ENCODE data around the gene NOS1. TPM values are rescaled to one million over a fixed set of nuclear protein-coding genes. Genes with fewer than 3 reads are reported as not detected.

Gene NOS1
- total RNA-seq, 1 donor from 2014 or later: 0.07 TPM

GRCh38 chr12:117312770-117313169, 48.7 kb downstream of the NOS1 start:
- Mint-ChIP-seq H3K27ac (ENCODE audit: unreplicated experiment) (no peak overlapping the region), H3K27me3 (ENCODE audit: low read depth) (peaks cover 10% of the 10 kb centered on the region), H3K4me1 (no peaks in the 10 kb centered on the region), H3K36me3 (ENCODE audit: low read depth) (no peaks in the 10 kb centered on the region), H3K9me3 (peaks cover 3% of the 10 kb centered on the region), H3K4me3 (no peak overlapping the region)
- no peak for TF ChIP-seq CTCF (conservative IDR thresholded peaks at IDR 0.05)
- DNase-seq (ENCODE audit: low read depth, low spot score): no peak

GRCh38 chr12:117309276-117309925, 52.0 kb downstream of the NOS1 start:
- no peak overlapping the region for H3K4me3 Mint-ChIP-seq
- no peaks in the 10 kb centered on the region for H3K4me1 Mint-ChIP-seq
- no peak for DNase-seq (ENCODE audit: low read depth, low spot score)
- no peak for TF ChIP-seq CTCF (conservative IDR thresholded peaks at IDR 0.05)
- H3K36me3 Mint-ChIP-seq (ENCODE audit: low read depth): no peaks in the 10 kb centered on the region
- peak overlapping the region; percentile 31 for H3K27ac Mint-ChIP-seq (ENCODE audit: unreplicated experiment)
- peaks cover 8% of the 10 kb centered on the region for H3K27me3 Mint-ChIP-seq (ENCODE audit: low read depth)
- H3K9me3 Mint-ChIP-seq: no peaks in the 10 kb centered on the region

GRCh38 chr12:117300174-117300573, 61.3 kb downstream of the NOS1 start:
- H3K27me3 Mint-ChIP-seq (ENCODE audit: low read depth): peaks cover 10% of the 10 kb centered on the region
- no peak overlapping the region for H3K27ac Mint-ChIP-seq (ENCODE audit: unreplicated experiment)
- peaks cover 3% of the 10 kb centered on the region for H3K9me3 Mint-ChIP-seq
- no peaks in the 10 kb centered on the region for H3K36me3 Mint-ChIP-seq (ENCODE audit: low read depth)
- H3K4me1 Mint-ChIP-seq: no peaks in the 10 kb centered on the region
- no peak for TF ChIP-seq CTCF (conservative IDR thresholded peaks at IDR 0.05)
- no peak overlapping the region for H3K4me3 Mint-ChIP-seq
- DNase-seq (ENCODE audit: low read depth, low spot score): no peak

- H3K4me3 Mint-ChIP-seq: no peak overlapping the region
- H3K4me1 Mint-ChIP-seq: no peaks in the 10 kb centered on the region
- TF ChIP-seq CTCF (conservative IDR thresholded peaks at IDR 0.05): no peak
- H3K9me3 Mint-ChIP-seq: peaks cover 3% of the 10 kb centered on the region
- DNase-seq (ENCODE audit: low read depth, low spot score): no peak
- peak overlapping the region; percentile 39 for H3K27ac Mint-ChIP-seq (ENCODE audit: unreplicated experiment)
- H3K27me3 Mint-ChIP-seq (ENCODE audit: low read depth): peaks cover 19% of the 10 kb centered on the region
- H3K36me3 Mint-ChIP-seq (ENCODE audit: low read depth): no peaks in the 10 kb centered on the region
These were observed 62.7 kb downstream of the NOS1 start for GRCh38 chr12:117298648-117299225.

GRCh38 chr12:117298191-117298590, 63.2 kb downstream of the NOS1 start:
- peak overlapping the region; percentile 39 for H3K27ac Mint-ChIP-seq (ENCODE audit: unreplicated experiment)
- no peak for DNase-seq (ENCODE audit: low read depth, low spot score)
- no peak overlapping the region for H3K4me3 Mint-ChIP-seq
- peaks cover 18% of the 10 kb centered on the region for H3K27me3 Mint-ChIP-seq (ENCODE audit: low read depth)
- peaks cover 3% of the 10 kb centered on the region for H3K9me3 Mint-ChIP-seq
- H3K36me3 Mint-ChIP-seq (ENCODE audit: low read depth): no peaks in the 10 kb centered on the region
- TF ChIP-seq CTCF (conservative IDR thresholded peaks at IDR 0.05): no peak
- no peaks in the 10 kb centered on the region for H3K4me1 Mint-ChIP-seq
